B cell (primary cell): ENCODE data around the gene CPNE5. TPM values are rescaled to one million over a fixed set of nuclear protein-coding genes. Genes with fewer than 3 reads are reported as not detected.

ENCODE experiments used
- ATAC-seq: fragments of 200-7000 bp; cut with Tn5 transposase; one replicate; pipeline ENCODE4 v1.10.0; 2021; ENCODE audit warnings: low read depth, mild to moderate bottlenecking, moderate number of reproducible peaks, moderate library complexity
- CTCF ChIA-PET: fragments of 350-600 bp; sonication (Branson Sonifier 250); formaldehyde crosslinking; loops from one replicate; lab custom pipeline; 2021; ENCODE audit warnings: antibody characterized with exemption, inconsistent platforms; lab: Charles Lee
- POLR2A ChIA-PET: fragments of 350-600 bp; sonication (Branson Sonifier 250); formaldehyde crosslinking; loops from one replicate; lab custom pipeline; 2021; ENCODE audit warnings: antibody characterized with exemption; lab: Charles Lee
- DNase-seq: peaks from one replicate; pipeline ENCODE4 v3.0.0; 2013
- H2AFZ ChIP-seq: 2 replicates; pipeline ENCODE4 v1.6.1; 2012; ENCODE audit warnings: mild to moderate bottlenecking, low read depth, low read length; ENCODE audit not compliant: insufficient read depth, poor library complexity, severe bottlenecking
- H3K27ac ChIP-seq, 2 donors: 1 replicate in 1 of 2; 2 replicates in 1 of 2; pipeline ENCODE4 v1.5.1; 2012 to 2013; ENCODE audit warnings: low read length in 2 of 2, mild to moderate bottlenecking in 2 of 2, moderate library complexity in 1 of 2
- H3K27me3 ChIP-seq, 4 experiments: fragments of 200-600 bp in 1 of 4; sonication (generic) in 1 of 4; replicated peaks in 1 of 4; 1 replicate in 2 of 4; 2 replicates in 2 of 4; pipeline versions ENCODE4 v1.6.1 to v1.7.0; 2013 to 2016; ENCODE audit warnings: low read length in 3 of 4, mild to moderate bottlenecking in 2 of 4, mixed read lengths in 1 of 4, moderate library complexity in 1 of 4; ENCODE audit not compliant: insufficient read depth in 4 of 4, control insufficient read depth in 3 of 4; ENCODE audit errors: control extremely low read depth in 1 of 4
- H3K36me3 ChIP-seq, 2 experiments: replicated peaks in 1 of 2; 1 replicate in 1 of 2; 2 replicates in 1 of 2; pipeline versions ENCODE4 v1.6.1 to v1.7.1; 2013; ENCODE audit warnings: low read length in 1 of 2; ENCODE audit not compliant: insufficient read depth in 2 of 2, control insufficient read depth in 1 of 2; ENCODE audit errors: control extremely low read depth in 1 of 2, extremely low read depth in 1 of 2
- H3K4me1 ChIP-seq, 2 donors: fragments of 200-600 bp in 1 of 2; sonication (generic) in 1 of 2; 1 replicate in 1 of 2; 2 replicates in 1 of 2; pipeline versions ENCODE4 v1.5.1 to v1.6.1; 2013 to 2017; ENCODE audit warnings: low read length in 2 of 2; ENCODE audit not compliant: control insufficient read depth in 2 of 2, insufficient read depth in 2 of 2
- H3K4me2 ChIP-seq: replicated peaks from 2 replicates; pipeline ENCODE3; 2012; ENCODE audit warnings: mild to moderate bottlenecking, low read depth, low read length; ENCODE audit not compliant: poor library complexity, severe bottlenecking
- H3K4me3 ChIP-seq, 5 experiments: fragments of 200-600 bp in 1 of 5; sonication (generic) in 1 of 5; 1 replicate in 3 of 5; 2 replicates in 2 of 5; pipeline versions ENCODE4 v1.5.1 to v1.7.0; 2011 to 2016; ENCODE audit warnings: low read length in 4 of 5, mild to moderate bottlenecking in 4 of 5, low read depth in 2 of 5, control low read depth in 1 of 5, moderate library complexity in 1 of 5; ENCODE audit not compliant: insufficient read depth in 1 of 5; ENCODE audit errors: control extremely low read depth in 1 of 5, extremely low read depth in 1 of 5
- H3K79me2 ChIP-seq: fragments of 200-600 bp; sonication (generic); one replicate; pipeline ENCODE4 v1.6.0; 2016; ENCODE audit warnings: low read length; ENCODE audit not compliant: control insufficient read depth, insufficient read depth
- H3K9ac ChIP-seq: fragments of 200-600 bp; sonication (generic); 2 replicates; pipeline ENCODE4 v1.6.1; 2017; ENCODE audit warnings: mild to moderate bottlenecking, low read length, moderate library complexity
- H3K9me3 ChIP-seq, 3 donors: one replicate each; pipeline versions ENCODE4 v1.6.1 to v1.7.1; 2013; ENCODE audit warnings: low read length in 2 of 3; ENCODE audit not compliant: control insufficient read depth in 2 of 3, insufficient read depth in 1 of 3; ENCODE audit errors: control extremely low read depth in 1 of 3
- H4K20me1 ChIP-seq: 2 replicates; pipeline ENCODE4 v1.6.0; 2012; ENCODE audit warnings: mild to moderate bottlenecking, low read length; ENCODE audit not compliant: insufficient read depth, control insufficient read depth, poor library complexity, severe bottlenecking
- H3K27ac Mint-ChIP-seq: one replicate; pipeline ENCODE4 v1.8.0; 2021; ENCODE audit warnings: mixed read lengths
- H3K27me3 Mint-ChIP-seq: one replicate; pipeline ENCODE4 v1.8.0; 2021; ENCODE audit warnings: mixed read lengths
- H3K4me1 Mint-ChIP-seq: one replicate; pipeline ENCODE4 v1.8.0; 2021; ENCODE audit warnings: mixed read lengths
- H3K4me3 Mint-ChIP-seq: one replicate; pipeline ENCODE4 v1.8.0; 2021; ENCODE audit warnings: mixed read lengths
- H3K9me3 Mint-ChIP-seq: one replicate; pipeline ENCODE4 v1.8.0; 2022; ENCODE audit warnings: mixed read lengths; ENCODE audit not compliant: insufficient read depth
- CTCF ChIP-seq: fragments of 200-600 bp; IDR thresholded peaks from one replicate; pipeline ENCODE4 v1.8.0; 2022; ENCODE audit warnings: antibody characterized with exemption, mild to moderate bottlenecking
- EZH2 ChIP-seq: IDR thresholded peaks from 2 replicates; pipeline ENCODE4 v1.6.1; 2012; ENCODE audit warnings: borderline replicate concordance, low read depth, mild to moderate bottlenecking, moderate library complexity, low read length; ENCODE audit not compliant: insufficient read depth, poor library complexity, severe bottlenecking
- whole genome bisulfite sequencing: methylation state at CpG from one replicate; pipeline ENCODE4 v1.1.5; 2013; ENCODE audit warnings: missing lambda C conversion rate; ENCODE audit not compliant: insufficient coverage; 5-methylcytosine and 5-hydroxymethylcytosine counted together
- intact Hi-C: fragments of 100-400 bp; cut with micrococcal nuclease; formaldehyde crosslinking; loops from one replicate; pipeline ENCODE4 v1.10.0; 2022
- polyA plus RNA-seq: library from polyadenylated mRNA; depleted of rRNA; stranded (reverse); fragments of >200 nt; gene quantifications from 2 replicates; pipeline ENCODE4 v1.2.3, GENCODE V29; 2012
- total RNA-seq, 2 donors: library from RNA; stranded (reverse); fragments of 120-200 nt in 1 of 2; gene quantifications; 1 replicate in 1 of 2; 2 replicates in 1 of 2; pipeline versions ENCODE4 v1.2.3 to v1.2.4, GENCODE V29; 2013 to 2022

Gene CPNE5
- total and polyA plus RNA-seq, 2 donors (not counting 1 experiment from before 2014, with no cell fraction given) = 49.8 to 357 TPM

DNA sequence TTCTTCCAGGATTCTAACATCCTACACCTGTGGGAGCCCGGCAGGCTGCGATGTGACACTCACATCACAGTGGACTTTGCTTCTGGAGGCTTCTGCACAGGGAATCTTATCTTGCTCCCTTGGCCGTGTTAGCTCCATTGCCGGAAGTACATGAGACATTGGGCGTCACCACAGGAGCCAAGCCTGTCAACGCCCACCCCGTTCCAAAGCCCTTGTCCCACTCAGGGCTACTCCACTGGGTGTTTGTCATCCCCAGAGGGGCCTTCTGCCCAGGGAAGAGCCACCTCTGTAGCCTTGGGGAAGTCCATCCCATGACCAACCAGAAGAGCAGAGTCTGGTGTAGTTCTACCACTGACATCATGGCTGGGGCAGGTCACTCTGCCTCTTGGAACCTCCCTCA is 139.9 kb downstream of the CPNE5 start:
- Mint-ChIP-seq H3K4me3 (no peak overlapping the region), H3K27ac (no peak overlapping the region), H3K4me1 (peaks cover 48% of the 10 kb centered on the region), H3K9me3 (no peaks in the 10 kb centered on the region), H3K27me3 (peaks cover 3% of the 10 kb centered on the region)
- Histone ChIP-seq H3K9me3 (peaks cover 0 to 7% (median 0%) of the 10 kb centered on the region in 3 donors), H3K27ac (no peak overlapping the region), H3K4me2 (no peak overlapping the region), H3K9ac (no peak overlapping the region), H3K36me3 (no peaks in the 10 kb centered on the region), H3K4me1 (peaks cover 29 to 30% of the 10 kb centered on the region in 2 donors), H3K4me3 (no peak overlapping the region), H4K20me1 (no peaks in the 10 kb centered on the region), H2AFZ (no peak overlapping the region), H3K27me3 (no peaks in the 10 kb centered on the region), H3K79me2 (peaks cover 6% of the 10 kb centered on the region)
- POLR2A ChIA-PET = no interaction called here
- ATAC-seq (no peak), DNase-seq (no peak)
- no peak for TF ChIP-seq CTCF
- no peak for TF ChIP-seq EZH2
- 71% methylated on average over 7 of the region's 7 CpGs for WGBS
- intact Hi-C loops = no loop called here
- CTCF ChIA-PET = no interaction called here

DNA sequence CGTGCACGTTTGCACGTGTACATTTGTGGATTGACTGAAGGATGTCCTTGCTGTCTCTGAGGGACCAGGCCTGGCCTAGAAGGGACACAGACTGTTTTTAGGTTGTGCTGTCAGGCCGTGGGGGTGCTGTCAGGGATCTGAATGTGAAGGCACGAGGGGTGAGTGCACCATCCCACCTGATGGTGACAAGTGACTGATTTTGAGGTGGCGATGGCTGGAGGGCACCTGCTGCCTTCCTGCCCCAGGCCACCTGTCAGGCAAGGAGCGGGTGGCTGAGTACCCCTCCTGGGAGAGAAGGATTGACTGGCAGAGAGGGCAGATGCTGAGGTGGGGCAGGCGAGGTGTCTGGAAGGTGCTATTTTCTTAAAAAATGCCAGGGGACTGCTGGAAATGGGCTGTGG is 140.4 kb downstream of the CPNE5 start:
- WGBS = 91% methylated on average over 8 of the region's 8 CpGs
- ChIA-PET POLR2A (no interaction called here), CTCF (no interaction called here)
- peaks cover 50% of the 10 kb centered on the region for H3K4me1 Mint-ChIP-seq
- Histone ChIP-seq H3K9me3 (peaks cover 0 to 7% (median 0%) of the 10 kb centered on the region in 3 donors), H3K4me3 (no peak overlapping the region), H3K4me1 (peaks cover 31 to 33% of the 10 kb centered on the region in 2 donors), H3K27ac (no peak overlapping the region), H3K9ac (no peak overlapping the region), H3K36me3 (no peaks in the 10 kb centered on the region), H2AFZ (no peak overlapping the region), H3K27me3 (no peaks in the 10 kb centered on the region), H3K79me2 (peaks cover 6% of the 10 kb centered on the region), H4K20me1 (no peaks in the 10 kb centered on the region), H3K4me2 (no peak overlapping the region)
- intact Hi-C loops = no loop called here
- H3K4me3 Mint-ChIP-seq = no peak overlapping the region
- H3K27me3 Mint-ChIP-seq = peaks cover 3% of the 10 kb centered on the region
- H3K27ac Mint-ChIP-seq = peak overlapping the region; percentile 34
- H3K9me3 Mint-ChIP-seq = no peaks in the 10 kb centered on the region
- ATAC-seq = no peak
- DNase-seq = no peak
- TF ChIP-seq EZH2 = no peak
- TF ChIP-seq CTCF = no peak
